HCT116 (cell line): ENCODE measurements around the gene STC2. TPM values are rescaled to one million over a fixed set of nuclear protein-coding genes. Genes with fewer than 3 reads are reported as not detected.

Source experiments
- ATAC-seq: fragments of 200-7000 bp; cut with Tn5 transposase; 2 replicates; pipeline ENCODE4 v1.9.1; 2020; ENCODE audit warnings: mild to moderate bottlenecking, moderate library complexity
- BruUV-seq: library from RNA; stranded (reverse); fragments of 400-500 nt; replicated peaks from 2 replicates; lab custom pipeline; 2021; lab: Mats Ljungman, UMichigan
- CTCF ChIA-PET: fragments of 300-600 bp; sonication (Branson Sonifier 250); formaldehyde crosslinking; loops from one replicate; lab custom pipeline; 2021; ENCODE audit warnings: antibody characterized with exemption; lab: Charles Lee
- POLR2A ChIA-PET: fragments of 300-600, 350-600 bp; sonication (Branson Sonifier 250); formaldehyde crosslinking; loops from one replicate; lab custom pipeline; 2021; ENCODE audit warnings: antibody characterized with exemption; lab: Charles Lee
- RAD21 ChIA-PET, 2 experiments: fragments of 300-600 bp; sonication (Branson Sonifier 250); formaldehyde crosslinking; loops; one replicate each; lab custom pipeline; 2023; ENCODE audit warnings: low total read pairs in 2 of 2; ENCODE audit not compliant: uncharacterized antibody in 2 of 2, unreplicated experiment in 2 of 2, low non-redundant PET in 1 of 2; lab: Charles Lee
- DNase-seq: peaks from one replicate; pipeline ENCODE4 v3.0.0-alpha.2; 2010; ENCODE audit warnings: low read depth, low spot score
- H2AFZ ChIP-seq: fragments of 200-600 bp; shearing (Covaris generic), sonication (generic); 2 replicates; pipeline ENCODE4 v1.6.1; 2017; ENCODE audit warnings: low read depth, mixed run types, mixed read lengths, antibody characterized with exemption, low read length; ENCODE audit not compliant: poor library complexity, severe bottlenecking
- H3K27ac ChIP-seq: 2 replicates; pipeline ENCODE4 v1.5.1; 2012; ENCODE audit warnings: low read depth, low read length
- H3K27me3 ChIP-seq: fragments of 200-600 bp; sonication (generic); 2 replicates; pipeline ENCODE4 v1.6.1; 2016; ENCODE audit warnings: mixed run types, low read length, mixed read lengths; ENCODE audit not compliant: insufficient read depth
- H3K36me3 ChIP-seq, 2 experiments: fragments of 200-500 bp in 1 of 2; fragments of 200-600 bp in 1 of 2; sonication (Bioruptor generic) in 1 of 2; sonication (generic) in 1 of 2; 2 replicates each; pipeline versions ENCODE4 v1.5.1 to v1.6.1; 2014 to 2016; ENCODE audit warnings: low read length in 2 of 2, inconsistent platforms in 1 of 2, mixed read lengths in 1 of 2, mixed run types in 1 of 2; ENCODE audit not compliant: insufficient read depth in 2 of 2, control insufficient read depth in 1 of 2
- H3K4me1 ChIP-seq, 2 experiments: fragments of 200-600 bp in 1 of 2; sonication (generic) in 1 of 2; 2 replicates each; pipeline versions ENCODE4 v1.5.1 to v1.6.1; 2012 to 2017; ENCODE audit warnings: low read length in 2 of 2, inconsistent platforms in 1 of 2, mild to moderate bottlenecking in 1 of 2, mixed read lengths in 1 of 2, mixed run types in 1 of 2, moderate library complexity in 1 of 2; ENCODE audit not compliant: insufficient read depth in 2 of 2, control insufficient read depth in 1 of 2
- H3K4me2 ChIP-seq: fragments of 200-600 bp; sonication (generic); 2 replicates; pipeline ENCODE4 v1.6.1; 2017; ENCODE audit warnings: mixed run types, low read length, mixed read lengths
- H3K4me3 ChIP-seq, 2 experiments: fragments of 200-600 bp in 1 of 2; sonication (generic) in 1 of 2; replicated peaks in 1 of 2; 2 replicates each; pipeline ENCODE4 v1.5.1; 2011 to 2016; ENCODE audit warnings: low read length in 2 of 2, control low read depth in 1 of 2, low read depth in 1 of 2, mild to moderate bottlenecking in 1 of 2, mixed read lengths in 1 of 2, mixed run types in 1 of 2
- H3K79me2 ChIP-seq: fragments of 200-600 bp; sonication (generic); 2 replicates; pipeline ENCODE4 v1.6.1; 2017; ENCODE audit warnings: mild to moderate bottlenecking, mixed run types, low read length, moderate library complexity, mixed read lengths; ENCODE audit not compliant: insufficient read depth
- H3K9ac ChIP-seq: fragments of 200-600 bp; sonication (generic); 2 replicates; pipeline ENCODE4 v1.6.1; 2016; ENCODE audit warnings: low read length, mixed read lengths
- H3K9me2 ChIP-seq: fragments of 200-600 bp; sonication (generic), shearing (Covaris generic); 2 replicates; pipeline ENCODE4 v1.6.1; 2017; ENCODE audit warnings: mixed run types, mild to moderate bottlenecking, moderate library complexity; ENCODE audit not compliant: insufficient read depth
- H3K9me3 ChIP-seq, 2 experiments: fragments of 200-500 bp in 1 of 2; fragments of 200-600 bp in 1 of 2; sonication (Bioruptor generic) in 1 of 2; sonication (generic) in 1 of 2; 2 replicates each; pipeline ENCODE4 v1.6.1; 2014 to 2017; ENCODE audit warnings: low read length in 2 of 2, mixed read lengths in 2 of 2, inconsistent platforms in 1 of 2, low read depth in 1 of 2, mild to moderate bottlenecking in 1 of 2, mixed run types in 1 of 2, moderate library complexity in 1 of 2; ENCODE audit not compliant: control insufficient read depth in 1 of 2, insufficient read depth in 1 of 2
- H4K20me1 ChIP-seq: fragments of 200-600 bp; sonication (generic), shearing (Covaris generic); 2 replicates; pipeline ENCODE4 v1.6.1; 2017; ENCODE audit warnings: mixed run types, mild to moderate bottlenecking, moderate library complexity; ENCODE audit not compliant: insufficient read depth
- CEBPB ChIP-seq: IDR thresholded peaks from 2 replicates; pipeline ENCODE4 v1.6.1; 2012; ENCODE audit warnings: low read depth
- EGR1 ChIP-seq: IDR thresholded peaks from 2 replicates; pipeline ENCODE4 v1.6.1; 2012; ENCODE audit warnings: low read depth
- ELF1 ChIP-seq: IDR thresholded peaks from 2 replicates; pipeline ENCODE4 v1.6.1; 2012; ENCODE audit warnings: low read depth, borderline replicate concordance
- EZH2 ChIP-seq: fragments of 200-600 bp; sonication (generic); IDR thresholded peaks from 2 replicates; pipeline ENCODE4 v1.6.1; 2017; ENCODE audit warnings: antibody characterized with exemption, mixed run types
- JUND ChIP-seq: IDR thresholded peaks from 2 replicates; pipeline ENCODE4 v1.6.1; 2012
- POLR2A ChIP-seq: IDR thresholded peaks from 2 replicates; pipeline ENCODE4 v1.7.0; 2011; ENCODE audit warnings: borderline replicate concordance; ENCODE audit not compliant: insufficient read depth, insufficient read length; ENCODE audit errors: extremely low read depth
- POLR2AphosphoS5 ChIP-seq: IDR thresholded peaks from 2 replicates; pipeline ENCODE4 v1.6.1; 2011; ENCODE audit warnings: mild to moderate bottlenecking, low read depth, low read length, moderate library complexity
- RAD21 ChIP-seq: IDR thresholded peaks from 2 replicates; pipeline ENCODE4 v1.6.1; 2012; ENCODE audit warnings: low read depth, mild to moderate bottlenecking
- SRF ChIP-seq: IDR thresholded peaks from 2 replicates; pipeline ENCODE4 v1.6.1; 2012; ENCODE audit warnings: low read depth
- TCF7L2 ChIP-seq: IDR thresholded peaks from 2 replicates; pipeline ENCODE4 v1.7.0; 2011; ENCODE audit warnings: borderline replicate concordance, inconsistent platforms; ENCODE audit not compliant: insufficient read depth, insufficient read length; ENCODE audit errors: extremely low read depth
- YY1 ChIP-seq: IDR thresholded peaks from 2 replicates; pipeline ENCODE4 v1.6.1; 2011; ENCODE audit warnings: low read length, low read depth, moderate library complexity, mild to moderate bottlenecking; ENCODE audit not compliant: insufficient replicate concordance; ENCODE audit errors: extremely low read depth
- intact Hi-C: fragments of 100-400 bp; cut with micrococcal nuclease; formaldehyde crosslinking; loops from 2 replicates; pipeline ENCODE4 v1.10.0; 2022
- total RNA-seq: library from RNA; stranded (reverse); gene quantifications from one replicate; pipeline ENCODE4 v1.2.1, GENCODE V29; 2021; ENCODE audit not compliant: unreplicated experiment
- TF ChIP-seq, protein P1 (sequence below): IDR thresholded peaks from 2 replicates; pipeline ENCODE4 v1.6.1; 2012; ENCODE audit warnings: low read depth
- TF ChIP-seq, protein P2 (sequence below): IDR thresholded peaks from 2 replicates; pipeline ENCODE4 v1.6.1; 2012
- TF ChIP-seq, protein P3 (sequence below): IDR thresholded peaks from 2 replicates; pipeline ENCODE4 v1.6.1; 2012

Gene STC2
- total RNA-seq, 1 experiment from 2014 or later = 97.3 TPM

DNA sequence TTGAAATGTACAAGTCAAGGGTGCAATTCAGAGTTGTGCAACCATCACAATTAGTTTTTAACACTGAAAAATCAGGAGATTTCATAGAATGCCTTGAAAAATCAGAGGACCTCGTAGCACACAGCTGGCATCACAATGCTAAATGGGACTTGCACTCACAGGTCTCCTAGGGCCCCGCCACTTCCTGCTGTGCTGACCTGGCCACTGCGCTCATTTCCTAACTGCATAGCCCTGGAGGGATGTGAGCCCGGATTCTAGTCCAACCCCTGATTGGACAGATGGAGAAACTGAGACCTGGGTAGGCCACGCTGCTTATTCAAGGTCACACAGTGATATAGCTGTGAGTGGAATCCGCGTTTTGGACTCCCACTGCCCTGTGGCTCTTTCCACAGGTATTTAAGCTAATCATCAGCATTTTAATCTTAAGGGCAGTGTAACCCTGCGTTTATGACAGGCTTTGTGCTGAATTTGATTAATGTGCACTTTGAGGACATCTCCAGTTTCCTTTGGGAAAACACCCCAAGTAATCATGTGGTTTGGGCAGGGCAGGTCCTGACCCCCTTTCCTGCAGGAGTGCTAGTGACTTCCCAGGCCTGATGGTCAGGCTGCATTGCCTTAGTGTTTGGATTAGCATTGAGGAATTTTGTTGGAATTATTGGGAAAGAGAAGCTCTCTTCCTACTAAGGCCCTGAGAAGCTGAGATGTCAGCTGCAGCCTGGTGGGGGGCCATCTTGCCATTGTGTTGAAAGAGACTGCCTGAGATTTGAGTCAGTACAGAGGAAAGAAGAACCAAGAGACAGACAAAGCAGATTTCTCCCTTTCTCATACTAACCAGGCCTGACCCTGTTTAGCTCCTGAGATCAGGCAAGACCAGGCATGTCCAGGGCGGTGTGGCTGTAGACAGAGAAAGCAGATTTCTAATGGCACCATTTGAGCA is 36.2 kb downstream of the STC2 start:
- ChIA-PET POLR2A (interaction anchor here (6.4 kb wide), 1 partner anchor 38 kb away, joined by 67 read pairs; the partner anchor contains the start of gene STC2), CTCF (interaction anchor here (0.8 to 4.9 kb wide), 5 partner anchors 11 to 324 kb away, joined by 3 to 113 read pairs (median 13); partner anchors contain the start of genes BOD1 and STC2), RAD21 (interaction anchor here (2.6 to 3.4 kb wide), 2 partner anchors 39 kb away, joined by 15 to 27 read pairs; no protein-coding TSS in a partner anchor)
- BruUV-seq = no TSS peak
- DNase-seq (no peak), ATAC-seq (no peak)
- no peaks in the 10 kb centered on the region for H3K9me2 ChIP-seq
- no peak overlapping the region for H3K27ac ChIP-seq
- intact Hi-C loops = loop anchor here (5.0 kb wide), 1 partner anchor 680 kb away; no protein-coding TSS in a partner anchor
- no peak overlapping the region for H3K4me2 ChIP-seq
- no peaks in the 10 kb centered on the region for H3K27me3 ChIP-seq
- peak overlapping the region; percentile 23 for H2AFZ ChIP-seq
- no peak overlapping the region for H3K9ac ChIP-seq
- H3K79me2 ChIP-seq = no peaks in the 10 kb centered on the region
- no peaks in the 10 kb centered on the region for H3K36me3 ChIP-seq
- TF ChIP-seq TCF7L2 (no peak), POLR2A (no peak)
- H3K4me3 ChIP-seq = no peak overlapping the region
- H3K4me1 ChIP-seq = peaks cover 7 to 20% of the 10 kb centered on the region in 2 experiments; a peak in 3 of 4 replicates
- H4K20me1 ChIP-seq = no peaks in the 10 kb centered on the region
- no peaks in the 10 kb centered on the region for H3K9me3 ChIP-seq

DNA sequence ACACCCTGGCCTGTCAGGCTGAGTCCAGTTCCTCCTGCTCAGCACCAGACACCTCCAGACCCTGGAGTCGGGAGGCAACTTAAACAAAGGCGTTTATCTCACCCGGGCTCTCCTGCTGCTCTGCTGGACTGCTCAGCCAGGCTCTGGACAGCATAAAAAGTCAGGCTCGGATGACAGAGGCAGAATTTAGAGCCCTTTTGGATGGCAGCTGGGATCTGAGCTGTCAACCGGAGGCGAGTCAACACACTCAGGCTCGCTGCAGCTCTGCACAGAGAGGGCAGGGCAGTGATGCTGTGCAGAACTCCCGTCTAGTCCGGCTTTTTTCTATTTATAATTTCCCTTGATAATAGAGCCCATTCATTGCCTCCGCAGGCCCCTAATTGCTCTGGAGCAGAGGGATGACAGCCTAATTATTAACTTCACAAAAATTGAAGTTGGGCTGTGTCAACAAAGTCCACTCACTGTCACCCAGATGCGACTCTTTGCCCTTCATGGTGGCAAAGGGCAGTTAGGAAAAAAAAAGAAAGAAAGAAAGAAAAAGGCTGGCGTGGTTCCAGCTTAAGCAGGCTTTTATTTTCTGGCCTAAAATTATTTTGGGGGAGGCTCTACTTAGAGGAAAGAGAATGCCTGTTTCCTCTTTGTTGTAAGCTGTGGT is 37.6 kb downstream of the STC2 start:
- no peak for DNase-seq
- Histone ChIP-seq H3K27ac (no peak overlapping the region), H2AFZ (no peak overlapping the region), H4K20me1 (no peaks in the 10 kb centered on the region), H3K9ac (no peak overlapping the region), H3K9me3 (no peaks in the 10 kb centered on the region), H3K4me2 (no peak overlapping the region), H3K9me2 (no peaks in the 10 kb centered on the region), H3K79me2 (no peaks in the 10 kb centered on the region), H3K27me3 (no peaks in the 10 kb centered on the region), H3K4me1 (peaks cover 7 to 20% of the 10 kb centered on the region in 2 experiments; a peak in 3 of 4 replicates), H3K4me3 (no peak overlapping the region), H3K36me3 (no peaks in the 10 kb centered on the region)
- ChIA-PET CTCF (interaction anchor here (0.7 to 1.1 kb wide), 2 partner anchors 41 kb away, joined by 3 read pairs; no protein-coding TSS in a partner anchor), RAD21 (no interaction called here), POLR2A (no interaction called here)
- no peak for ATAC-seq
- intact Hi-C loops = loop anchor here (5.0 kb wide), 1 partner anchor 682 kb away; no protein-coding TSS in a partner anchor
- BruUV-seq = no TSS peak
- TF ChIP-seq SRF (no peak), POLR2AphosphoS5 (no peak), EGR1 (no peak), RAD21 (no peak), EZH2 (no peak), YY1 (no peak), JUND (no peak), ELF1 (no peak), CEBPB (no peak)
- TF ChIP-seq, protein P1, sequence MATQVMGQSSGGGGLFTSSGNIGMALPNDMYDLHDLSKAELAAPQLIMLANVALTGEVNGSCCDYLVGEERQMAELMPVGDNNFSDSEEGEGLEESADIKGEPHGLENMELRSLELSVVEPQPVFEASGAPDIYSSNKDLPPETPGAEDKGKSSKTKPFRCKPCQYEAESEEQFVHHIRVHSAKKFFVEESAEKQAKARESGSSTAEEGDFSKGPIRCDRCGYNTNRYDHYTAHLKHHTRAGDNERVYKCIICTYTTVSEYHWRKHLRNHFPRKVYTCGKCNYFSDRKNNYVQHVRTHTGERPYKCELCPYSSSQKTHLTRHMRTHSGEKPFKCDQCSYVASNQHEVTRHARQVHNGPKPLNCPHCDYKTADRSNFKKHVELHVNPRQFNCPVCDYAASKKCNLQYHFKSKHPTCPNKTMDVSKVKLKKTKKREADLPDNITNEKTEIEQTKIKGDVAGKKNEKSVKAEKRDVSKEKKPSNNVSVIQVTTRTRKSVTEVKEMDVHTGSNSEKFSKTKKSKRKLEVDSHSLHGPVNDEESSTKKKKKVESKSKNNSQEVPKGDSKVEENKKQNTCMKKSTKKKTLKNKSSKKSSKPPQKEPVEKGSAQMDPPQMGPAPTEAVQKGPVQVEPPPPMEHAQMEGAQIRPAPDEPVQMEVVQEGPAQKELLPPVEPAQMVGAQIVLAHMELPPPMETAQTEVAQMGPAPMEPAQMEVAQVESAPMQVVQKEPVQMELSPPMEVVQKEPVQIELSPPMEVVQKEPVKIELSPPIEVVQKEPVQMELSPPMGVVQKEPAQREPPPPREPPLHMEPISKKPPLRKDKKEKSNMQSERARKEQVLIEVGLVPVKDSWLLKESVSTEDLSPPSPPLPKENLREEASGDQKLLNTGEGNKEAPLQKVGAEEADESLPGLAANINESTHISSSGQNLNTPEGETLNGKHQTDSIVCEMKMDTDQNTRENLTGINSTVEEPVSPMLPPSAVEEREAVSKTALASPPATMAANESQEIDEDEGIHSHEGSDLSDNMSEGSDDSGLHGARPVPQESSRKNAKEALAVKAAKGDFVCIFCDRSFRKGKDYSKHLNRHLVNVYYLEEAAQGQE = no peak
- TF ChIP-seq, protein P2, sequence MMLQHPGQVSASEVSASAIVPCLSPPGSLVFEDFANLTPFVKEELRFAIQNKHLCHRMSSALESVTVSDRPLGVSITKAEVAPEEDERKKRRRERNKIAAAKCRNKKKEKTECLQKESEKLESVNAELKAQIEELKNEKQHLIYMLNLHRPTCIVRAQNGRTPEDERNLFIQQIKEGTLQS = no peak
- TF ChIP-seq, protein P3, sequence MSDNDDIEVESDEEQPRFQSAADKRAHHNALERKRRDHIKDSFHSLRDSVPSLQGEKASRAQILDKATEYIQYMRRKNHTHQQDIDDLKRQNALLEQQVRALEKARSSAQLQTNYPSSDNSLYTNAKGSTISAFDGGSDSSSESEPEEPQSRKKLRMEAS = no peak
